Activated naive CD4-positive, alpha-beta T cell treated with anti-CD3 and anti-CD28 coated beads for 36 hours (primary cell): ENCODE results near the gene PA2G4. TPM values are rescaled to one million over a fixed set of nuclear protein-coding genes. Genes with fewer than 3 reads are reported as not detected.

Experiments
- CTCF ChIA-PET: fragments of 350-600 bp; sonication (Branson Sonifier 250); formaldehyde crosslinking; loops from one replicate; lab custom pipeline; 2021; ENCODE audit warnings: antibody characterized with exemption; lab: Charles Lee
- DNase-seq: peaks from one replicate; pipeline ENCODE4 v3.0.0-alpha.2; 2020
- H3K27ac Mint-ChIP-seq: one replicate; pipeline ENCODE4 v1.8.0; 2021; ENCODE audit warnings: mild to moderate bottlenecking, mixed read lengths
- H3K27me3 Mint-ChIP-seq: one replicate; pipeline ENCODE4 v1.8.0; 2021; ENCODE audit warnings: low read depth, mixed read lengths
- H3K36me3 Mint-ChIP-seq: one replicate; pipeline ENCODE4 v1.8.0; 2021; ENCODE audit warnings: low read depth, mixed read lengths
- H3K4me1 Mint-ChIP-seq: one replicate; pipeline ENCODE4 v1.8.0; 2021; ENCODE audit warnings: low read depth, mixed read lengths
- H3K4me3 Mint-ChIP-seq: one replicate; pipeline ENCODE4 v1.8.0; 2021; ENCODE audit warnings: mild to moderate bottlenecking, moderate library complexity, mixed read lengths
- H3K9me3 Mint-ChIP-seq: one replicate; pipeline ENCODE4 v1.8.0; 2021; ENCODE audit warnings: mixed read lengths
- intact Hi-C: fragments of 100-400 bp; cut with micrococcal nuclease; formaldehyde crosslinking; loops from one replicate; pipeline ENCODE4 v1.15.1; 2023
- total RNA-seq, 2 experiments: library from RNA; stranded (reverse); gene quantifications; one replicate each; pipeline ENCODE4 v1.2.3, GENCODE V29; 2021

The PA2G4 gene
- total RNA-seq, 2 experiments from 2014 or later = 398 to 411 TPM

GRCh38 chr12:56127888-56128669, 23.7 kb downstream of the PA2G4 start, which contains the start of gene ESYT1:
TSS of gene ESYT1 (plus strand) at chr12:56128267. CDS start at chr12:56128320, 53 bp downstream.
- intact Hi-C loops = loop anchor here (1.0 to 2.0 kb wide), 3 partner anchors 23 to 321 kb away; partner anchors contain the start of genes CS, PA2G4 and TIMELESS
- H3K36me3 Mint-ChIP-seq = peaks cover 29% of the 10 kb centered on the region
- H3K27me3 Mint-ChIP-seq = no peaks in the 10 kb centered on the region
- H3K4me3 Mint-ChIP-seq = peak within 1 kb of the TSS; percentile 91
- peak within 1 kb of the TSS; percentile 86 for H3K27ac Mint-ChIP-seq
- peaks cover 55% of the 10 kb centered on the region for H3K4me1 Mint-ChIP-seq
- peak; percentile 99 for DNase-seq
- CTCF ChIA-PET = interaction anchor here (0.5 to 3.5 kb wide), 13 partner anchors 9 to 310 kb away, joined by 3 to 28 read pairs (median 4); partner anchors contain the start of genes ANKRD52, ORMDL2, RNF41 and SARNP
- no peaks in the 10 kb centered on the region for H3K9me3 Mint-ChIP-seq

GRCh38 chr12:56128670-56129205, 24.4 kb downstream of the PA2G4 start:
- Mint-ChIP-seq H3K9me3 (no peaks in the 10 kb centered on the region), H3K27me3 (no peaks in the 10 kb centered on the region), H3K4me1 (peaks cover 57% of the 10 kb centered on the region), H3K4me3 (peak overlapping the region; percentile 91), H3K27ac (peak overlapping the region; percentile 86), H3K36me3 (peaks cover 33% of the 10 kb centered on the region)
- CTCF ChIA-PET = interaction anchor here (0.6 to 3.5 kb wide), 10 partner anchors 10 to 311 kb away, joined by 3 to 28 read pairs (median 4); partner anchors contain the start of genes ORMDL2, RNF41, SARNP and SMARCC2
- peak; percentile 34 for DNase-seq
- intact Hi-C loops = loop anchor here (2.0 kb wide), 1 partner anchor 24 kb away; the partner anchor contains the start of gene PA2G4

DNA sequence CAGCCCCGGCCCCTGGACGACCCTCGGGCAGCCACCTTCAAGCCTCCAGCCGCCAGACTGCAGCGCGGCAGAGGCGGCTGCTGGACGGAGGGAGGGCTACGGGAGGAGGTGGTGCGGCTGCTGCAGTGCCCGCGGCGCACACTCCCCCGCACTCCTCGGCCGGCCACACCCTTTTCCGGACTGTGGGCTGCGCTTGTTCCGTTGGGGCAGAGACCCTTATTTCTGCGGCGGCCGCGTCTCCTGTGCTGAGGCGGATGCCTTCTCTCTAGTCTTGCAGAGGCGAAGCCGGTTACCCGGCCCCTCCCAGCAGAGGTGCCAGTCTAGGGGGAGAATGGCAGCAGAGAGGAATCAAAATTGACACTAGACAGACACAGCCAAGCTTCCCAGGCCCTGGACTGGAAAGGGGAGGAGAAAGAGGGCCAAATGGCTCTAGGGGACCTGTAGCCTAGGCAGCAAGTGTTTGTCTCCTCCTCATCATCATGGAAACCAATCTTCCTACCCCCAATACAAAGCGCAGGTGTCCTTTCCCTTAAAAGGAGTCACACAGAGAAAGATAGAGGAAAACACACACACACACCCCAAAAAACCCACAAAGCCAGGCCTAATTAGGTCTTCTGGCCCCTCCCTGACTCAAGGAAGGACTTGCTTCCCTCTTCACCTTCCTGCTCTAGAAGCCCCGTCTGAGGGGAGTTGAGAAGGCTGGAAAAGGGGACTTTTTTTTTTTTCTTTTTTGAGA, 25.0 kb downstream of the PA2G4 start:
- Mint-ChIP-seq H3K9me3 (no peaks in the 10 kb centered on the region), H3K4me1 (peaks cover 60% of the 10 kb centered on the region), H3K27me3 (no peaks in the 10 kb centered on the region), H3K4me3 (peak overlapping the region; percentile 91), H3K36me3 (peaks cover 36% of the 10 kb centered on the region), H3K27ac (peak overlapping the region; percentile 86)
- DNase-seq = peak; percentile 66
- CTCF ChIA-PET = interaction anchor here (0.6 to 3.1 kb wide), 6 partner anchors 10 to 134 kb away, joined by 3 to 28 read pairs (median 8); partner anchors contain the start of genes MYL6B, SMARCC2 and ZC3H10
- intact Hi-C loops = loop anchor here (2.0 kb wide), 1 partner anchor 25 kb away; the partner anchor contains the start of gene PA2G4

DNA sequence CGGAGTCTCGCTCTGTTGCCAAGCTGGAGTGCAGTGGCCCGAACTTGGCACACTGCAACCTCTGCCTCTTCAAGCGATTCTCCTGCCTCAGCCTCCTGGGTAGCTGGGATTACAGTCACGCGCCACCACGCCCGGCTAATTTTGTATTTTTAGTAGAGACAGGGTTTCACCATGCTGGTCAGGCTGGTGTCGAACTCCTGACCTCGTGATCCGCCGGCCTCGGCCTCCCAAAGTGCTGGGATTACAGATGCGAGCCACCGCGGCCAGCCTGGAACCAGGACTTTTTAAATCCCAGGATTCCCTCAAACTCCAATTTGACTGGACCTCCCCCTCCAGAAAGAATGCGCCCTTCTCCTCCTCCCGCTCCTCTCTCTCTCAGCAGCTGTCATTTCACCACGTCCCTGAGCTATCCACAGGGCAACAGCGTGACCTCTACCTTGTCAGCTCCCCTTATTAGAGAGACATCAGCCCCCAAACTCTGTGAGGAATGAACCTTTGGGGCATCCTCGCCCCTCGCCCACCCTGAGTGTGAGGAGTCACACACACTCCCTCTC, 25.7 kb downstream of the PA2G4 start:
- CTCF ChIA-PET = interaction anchor here (0.7 to 3.1 kb wide), 5 partner anchors 10 to 59 kb away, joined by 3 to 28 read pairs (median 3); partner anchors contain the start of genes MYL6B and SMARCC2
- Mint-ChIP-seq H3K4me1 (peaks cover 58% of the 10 kb centered on the region), H3K9me3 (no peaks in the 10 kb centered on the region), H3K4me3 (peak overlapping the region; percentile 91), H3K27me3 (no peaks in the 10 kb centered on the region), H3K27ac (peak overlapping the region; percentile 55), H3K36me3 (peaks cover 37% of the 10 kb centered on the region)
- intact Hi-C loops = loop anchor here (2.0 kb wide), 1 partner anchor 25 kb away; the partner anchor contains the start of gene PA2G4
- no peak for DNase-seq

DNA sequence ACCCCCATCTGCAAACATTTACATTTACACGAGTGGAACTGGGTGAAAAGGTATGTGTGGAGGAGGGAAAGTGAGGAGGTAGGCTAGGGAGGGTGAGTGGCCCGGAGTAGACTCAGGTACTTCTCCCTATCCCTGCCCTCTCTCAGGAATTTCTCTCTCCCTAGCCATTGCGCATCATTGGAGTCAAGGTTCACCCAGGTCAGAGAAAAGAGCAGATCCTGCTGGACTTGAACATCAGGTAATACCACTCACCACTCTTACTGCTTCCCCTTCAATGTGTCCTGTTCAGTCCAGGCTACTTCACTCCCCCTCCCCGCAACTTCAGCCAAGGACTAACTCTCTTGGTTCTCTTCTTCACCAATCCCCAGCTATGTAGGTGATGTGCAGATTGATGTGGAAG, 26.5 kb downstream of the PA2G4 start:
- intact Hi-C loops = no loop called here
- no peak for DNase-seq
- H3K36me3 Mint-ChIP-seq = peaks cover 40% of the 10 kb centered on the region
- no peaks in the 10 kb centered on the region for H3K9me3 Mint-ChIP-seq
- H3K4me3 Mint-ChIP-seq = peak overlapping the region; percentile 91
- peaks cover 59% of the 10 kb centered on the region for H3K4me1 Mint-ChIP-seq
- H3K27me3 Mint-ChIP-seq = no peaks in the 10 kb centered on the region
- CTCF ChIA-PET = interaction anchor here (0.9 kb wide), 1 partner anchor 23 kb away, joined by 3 read pairs; no protein-coding TSS in a partner anchor
- no peak overlapping the region for H3K27ac Mint-ChIP-seq

- no peak for DNase-seq
- H3K4me1 Mint-ChIP-seq = peaks cover 66% of the 10 kb centered on the region
- H3K36me3 Mint-ChIP-seq = peaks cover 70% of the 10 kb centered on the region
- no peak overlapping the region for H3K4me3 Mint-ChIP-seq
- CTCF ChIA-PET = no interaction called here
- no peaks in the 10 kb centered on the region for H3K27me3 Mint-ChIP-seq
- intact Hi-C loops = no loop called here
- H3K27ac Mint-ChIP-seq = no peak overlapping the region
- H3K9me3 Mint-ChIP-seq = no peaks in the 10 kb centered on the region
Observed at GRCh38 chr12:56134897-56135296, 30.5 kb downstream of the PA2G4 start.

DNA sequence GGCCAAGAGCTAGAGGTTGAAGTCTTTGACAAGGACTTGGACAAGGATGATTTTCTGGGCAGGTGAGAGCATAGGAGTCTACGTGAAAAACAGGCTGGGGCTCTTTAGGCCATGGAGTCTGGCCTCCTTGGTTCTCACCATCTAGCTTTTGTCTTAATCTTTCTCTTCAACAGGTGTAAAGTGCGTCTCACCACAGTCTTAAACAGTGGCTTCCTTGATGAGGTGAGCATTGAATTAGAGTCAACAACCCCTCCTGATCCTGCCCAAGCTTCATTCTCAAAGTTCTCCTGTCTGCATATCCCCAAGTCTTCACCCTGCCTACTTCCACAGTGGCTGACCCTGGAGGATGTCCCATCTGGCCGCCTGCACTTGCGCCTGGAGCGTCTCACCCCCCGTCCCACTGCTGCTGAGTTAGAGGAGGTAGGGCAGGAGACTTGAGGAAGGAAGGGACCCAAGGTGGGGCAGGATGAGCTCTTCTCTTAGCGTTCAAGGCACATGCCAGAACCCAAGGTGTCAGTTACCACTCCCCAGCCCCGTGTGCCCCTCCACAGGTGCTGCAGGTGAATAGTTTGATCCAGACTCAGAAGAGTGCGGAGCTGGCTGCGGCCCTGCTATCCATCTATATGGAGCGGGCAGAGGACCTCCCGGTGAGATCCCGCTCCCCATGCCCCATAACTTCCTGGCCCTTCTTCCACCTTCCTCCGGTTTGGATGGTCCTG, 33.7 kb downstream of the PA2G4 start:
- Mint-ChIP-seq H3K9me3 (no peaks in the 10 kb centered on the region), H3K27me3 (no peaks in the 10 kb centered on the region), H3K36me3 (peaks cover 66% of the 10 kb centered on the region), H3K4me1 (peaks cover 57% of the 10 kb centered on the region), H3K4me3 (no peak overlapping the region), H3K27ac (peak overlapping the region; percentile 20)
- intact Hi-C loops = no loop called here
- CTCF ChIA-PET = interaction anchor here (1.4 kb wide), 1 partner anchor 11 kb away, joined by 4 read pairs; no protein-coding TSS in a partner anchor
- no peak for DNase-seq

DNA sequence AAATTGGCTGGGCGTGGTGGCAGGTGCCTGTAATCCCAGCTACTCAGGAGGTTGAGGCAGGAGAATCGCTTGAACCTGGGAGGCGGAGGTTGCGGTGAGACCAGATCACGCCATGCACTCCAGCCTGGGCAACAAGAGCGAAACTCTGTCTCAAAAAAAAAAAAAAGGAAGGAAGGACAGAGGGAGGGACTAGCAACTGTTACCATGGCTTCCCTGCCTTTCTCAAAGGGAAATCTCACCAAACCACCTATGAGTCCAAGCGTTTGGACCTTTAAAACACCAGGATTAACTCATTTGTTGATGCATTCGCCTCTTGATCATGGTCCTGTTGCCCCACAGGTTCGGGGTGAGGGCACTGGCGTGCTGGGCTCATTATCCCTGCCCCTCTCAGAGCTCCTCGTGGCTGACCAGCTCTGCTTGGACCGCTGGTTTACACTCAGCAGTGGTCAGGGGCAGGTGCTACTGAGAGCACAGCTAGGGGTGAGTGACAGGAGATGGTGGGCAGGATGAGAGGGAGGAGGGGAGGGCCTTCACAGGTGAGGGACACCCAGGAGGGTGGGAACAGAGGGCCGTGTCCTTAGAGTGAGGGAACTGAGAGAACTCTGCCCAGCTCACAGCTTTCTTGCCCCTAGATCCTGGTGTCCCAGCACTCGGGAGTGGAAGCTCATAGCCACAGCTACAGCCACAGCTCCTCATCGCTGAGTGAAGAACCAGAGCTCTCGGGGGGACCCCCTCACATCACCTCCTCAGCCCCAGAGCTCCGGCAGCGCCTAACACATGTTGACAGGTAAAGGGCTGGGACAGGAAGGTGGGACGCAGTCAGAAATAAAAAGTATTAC, 37.8 kb downstream of the PA2G4 start:
- Mint-ChIP-seq H3K4me1 (peaks cover 42% of the 10 kb centered on the region), H3K27me3 (no peaks in the 10 kb centered on the region), H3K27ac (peak overlapping the region; percentile 72), H3K36me3 (peaks cover 57% of the 10 kb centered on the region), H3K9me3 (no peaks in the 10 kb centered on the region), H3K4me3 (no peak overlapping the region)
- intact Hi-C loops = no loop called here
- no peak for DNase-seq
- CTCF ChIA-PET = interaction anchor here (0.5 to 1.8 kb wide), 3 partner anchors 15 to 203 kb away, joined by 3 to 8 read pairs (median 3); partner anchors contain the start of gene SMARCC2

DNA sequence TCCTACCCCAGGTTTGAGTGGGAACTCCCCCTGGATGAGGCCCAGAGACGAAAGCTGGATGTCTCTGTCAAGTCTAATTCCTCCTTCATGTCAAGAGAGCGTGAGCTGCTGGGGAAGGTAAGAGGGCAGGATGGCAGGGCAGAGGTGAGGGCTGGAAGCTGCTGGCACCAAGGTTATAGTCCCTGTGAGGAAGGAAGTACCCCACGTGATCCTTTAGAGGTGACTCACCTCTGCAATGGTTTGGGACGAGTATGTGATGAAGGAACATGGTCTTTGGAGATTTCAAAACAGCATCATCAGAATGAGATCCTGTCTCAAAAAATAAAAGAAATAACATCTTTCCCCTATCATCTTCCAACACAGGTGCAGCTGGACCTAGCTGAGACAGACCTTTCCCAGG, 38.9 kb downstream of the PA2G4 start:
- no peak for DNase-seq
- intact Hi-C loops = no loop called here
- Mint-ChIP-seq H3K36me3 (peaks cover 49% of the 10 kb centered on the region), H3K4me1 (peaks cover 32% of the 10 kb centered on the region), H3K27me3 (no peaks in the 10 kb centered on the region), H3K27ac (peak overlapping the region; percentile 72), H3K9me3 (no peaks in the 10 kb centered on the region), H3K4me3 (no peak overlapping the region)
- CTCF ChIA-PET = interaction anchor here (0.5 to 1.8 kb wide), 3 partner anchors 32 to 204 kb away, joined by 3 to 8 read pairs (median 5); partner anchors contain the start of gene SMARCC2

DNA sequence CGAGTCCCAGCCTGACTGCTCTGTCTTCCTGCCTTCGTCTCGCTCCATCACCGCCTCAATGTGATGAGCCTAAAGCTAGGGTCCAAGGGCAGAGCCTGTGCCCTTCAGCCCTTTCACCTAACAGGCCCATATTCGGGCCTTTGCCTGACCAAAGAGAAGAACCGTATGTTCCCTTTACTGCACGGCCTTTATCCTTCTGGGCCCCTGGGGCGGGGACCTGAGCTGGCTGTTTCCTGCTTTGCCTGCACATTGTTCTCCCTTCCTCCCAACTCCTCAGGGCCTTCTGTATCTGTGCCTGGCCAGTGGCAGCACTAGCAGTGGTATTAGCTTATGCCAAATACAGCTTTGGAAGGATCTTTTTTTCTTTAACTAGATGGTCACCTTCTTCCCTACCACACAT, 39.5 kb downstream of the PA2G4 start:
- Mint-ChIP-seq H3K9me3 (no peaks in the 10 kb centered on the region), H3K27ac (peak overlapping the region; percentile 72), H3K4me1 (peaks cover 25% of the 10 kb centered on the region), H3K27me3 (no peaks in the 10 kb centered on the region), H3K36me3 (peaks cover 42% of the 10 kb centered on the region), H3K4me3 (no peak overlapping the region)
- DNase-seq = no peak
- CTCF ChIA-PET = interaction anchor here (1.4 kb wide), 1 partner anchor 46 kb away, joined by 3 read pairs; the partner anchor contains the start of gene SMARCC2
- intact Hi-C loops = no loop called here
